Prostate gland (tissue), 2 donors: Measurements from ENCODE around the gene SLFN13.

Experiments used
- POLR2A ChIP-seq: fragments of 450-650 bp; IDR thresholded peaks from one replicate; pipeline ENCODE4 v1.6.1; 2016; ENCODE audit warnings: antibody characterized with exemption, mild to moderate bottlenecking
- TF ChIP-seq, protein P1 (sequence below), 4 experiments: fragments of 200-600 bp in 2 of 4; fragments of 450-650 bp in 2 of 4; sonication (generic) in 2 of 4; IDR thresholded peaks; 1 replicate in 3 of 4; 2 replicates in 1 of 4; pipeline ENCODE4 v1.5.1; 2016 to 2019; ENCODE audit warnings: antibody characterized with exemption in 4 of 4, mild to moderate bottlenecking in 2 of 4, moderate library complexity in 2 of 4

DNA sequence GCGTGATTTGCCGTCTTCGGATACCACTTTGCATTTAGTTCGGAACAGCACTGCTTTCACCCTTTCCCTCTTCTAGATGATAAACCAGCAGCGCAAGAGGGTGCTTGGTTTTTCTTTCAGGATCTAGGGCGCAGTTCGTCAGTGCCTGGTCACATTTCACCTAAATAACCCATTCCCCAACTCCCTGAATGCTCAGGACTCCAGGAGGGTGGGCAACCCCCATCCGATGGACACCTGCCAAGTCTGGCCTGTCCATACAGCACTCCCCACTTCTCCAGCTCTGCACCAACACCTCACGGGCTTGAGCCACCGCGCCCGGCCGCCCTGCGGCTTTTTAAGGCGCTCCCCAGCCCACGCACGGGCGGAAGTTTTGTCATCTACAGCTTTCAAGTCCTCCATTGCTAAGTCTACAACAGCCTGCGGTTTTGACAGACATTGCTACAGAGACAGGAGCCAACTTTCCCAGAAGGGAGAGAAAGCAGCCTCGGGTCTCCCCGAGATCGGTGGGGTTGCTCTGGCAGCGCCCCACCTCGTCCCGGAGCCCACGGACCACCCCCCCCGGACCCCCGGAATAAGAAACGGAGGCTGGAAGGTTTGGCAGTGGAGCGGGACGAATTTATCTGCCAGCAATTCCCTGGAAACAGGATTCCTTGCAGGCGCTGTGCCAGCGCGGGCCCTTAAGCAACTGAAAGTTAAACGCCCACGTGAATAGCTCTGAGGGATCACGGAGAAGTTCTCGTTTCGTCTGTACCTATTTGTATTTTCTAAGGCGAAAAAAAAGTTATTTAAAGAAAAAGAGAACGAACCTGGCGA is 38.6 kb upstream of the SLFN13 start:
- TF ChIP-seq, protein P1, sequence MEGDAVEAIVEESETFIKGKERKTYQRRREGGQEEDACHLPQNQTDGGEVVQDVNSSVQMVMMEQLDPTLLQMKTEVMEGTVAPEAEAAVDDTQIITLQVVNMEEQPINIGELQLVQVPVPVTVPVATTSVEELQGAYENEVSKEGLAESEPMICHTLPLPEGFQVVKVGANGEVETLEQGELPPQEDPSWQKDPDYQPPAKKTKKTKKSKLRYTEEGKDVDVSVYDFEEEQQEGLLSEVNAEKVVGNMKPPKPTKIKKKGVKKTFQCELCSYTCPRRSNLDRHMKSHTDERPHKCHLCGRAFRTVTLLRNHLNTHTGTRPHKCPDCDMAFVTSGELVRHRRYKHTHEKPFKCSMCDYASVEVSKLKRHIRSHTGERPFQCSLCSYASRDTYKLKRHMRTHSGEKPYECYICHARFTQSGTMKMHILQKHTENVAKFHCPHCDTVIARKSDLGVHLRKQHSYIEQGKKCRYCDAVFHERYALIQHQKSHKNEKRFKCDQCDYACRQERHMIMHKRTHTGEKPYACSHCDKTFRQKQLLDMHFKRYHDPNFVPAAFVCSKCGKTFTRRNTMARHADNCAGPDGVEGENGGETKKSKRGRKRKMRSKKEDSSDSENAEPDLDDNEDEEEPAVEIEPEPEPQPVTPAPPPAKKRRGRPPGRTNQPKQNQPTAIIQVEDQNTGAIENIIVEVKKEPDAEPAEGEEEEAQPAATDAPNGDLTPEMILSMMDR (IDR thresholded peaks at IDR 0.05): no peak
- TF ChIP-seq POLR2A: no peak
